Measurements from ENCODE around the gene MAMDC2.

GRCh38 chr9:70010015-70010414, 33.6 kb upstream of the MAMDC2 start:
- no peak for TF ChIP-seq POLR2A (IDR thresholded peaks at IDR 0.05)
- TF ChIP-seq, protein P1, sequence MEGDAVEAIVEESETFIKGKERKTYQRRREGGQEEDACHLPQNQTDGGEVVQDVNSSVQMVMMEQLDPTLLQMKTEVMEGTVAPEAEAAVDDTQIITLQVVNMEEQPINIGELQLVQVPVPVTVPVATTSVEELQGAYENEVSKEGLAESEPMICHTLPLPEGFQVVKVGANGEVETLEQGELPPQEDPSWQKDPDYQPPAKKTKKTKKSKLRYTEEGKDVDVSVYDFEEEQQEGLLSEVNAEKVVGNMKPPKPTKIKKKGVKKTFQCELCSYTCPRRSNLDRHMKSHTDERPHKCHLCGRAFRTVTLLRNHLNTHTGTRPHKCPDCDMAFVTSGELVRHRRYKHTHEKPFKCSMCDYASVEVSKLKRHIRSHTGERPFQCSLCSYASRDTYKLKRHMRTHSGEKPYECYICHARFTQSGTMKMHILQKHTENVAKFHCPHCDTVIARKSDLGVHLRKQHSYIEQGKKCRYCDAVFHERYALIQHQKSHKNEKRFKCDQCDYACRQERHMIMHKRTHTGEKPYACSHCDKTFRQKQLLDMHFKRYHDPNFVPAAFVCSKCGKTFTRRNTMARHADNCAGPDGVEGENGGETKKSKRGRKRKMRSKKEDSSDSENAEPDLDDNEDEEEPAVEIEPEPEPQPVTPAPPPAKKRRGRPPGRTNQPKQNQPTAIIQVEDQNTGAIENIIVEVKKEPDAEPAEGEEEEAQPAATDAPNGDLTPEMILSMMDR (IDR thresholded peaks at IDR 0.05): no peak

All from ovary (tissue), 3 donors.